Measurements from ENCODE around the gene RAP1GAP2. TPM values are rescaled to one million over a fixed set of nuclear protein-coding genes. Genes with fewer than 3 reads are reported as not detected.

Gene RAP1GAP2
- total RNA-seq, 2 experiments from 2014 or later = 0.81 to 0.86 TPM

GRCh38 chr17:2916461-2916860 is 120.2 kb downstream of the RAP1GAP2 start:
- Mint-ChIP-seq H3K9me3 (no peaks in the 10 kb centered on the region), H3K4me3 (no peak overlapping the region), H3K36me3 (ENCODE audit: low read depth) (no peaks in the 10 kb centered on the region), H3K27me3 (ENCODE audit: low read depth) (no peaks in the 10 kb centered on the region), H3K27ac (no peak overlapping the region), H3K4me1 (ENCODE audit: low read depth) (no peaks in the 10 kb centered on the region)
- intact Hi-C loops (cut with micrococcal nuclease) = no loop called here
- CTCF ChIA-PET = interaction anchor here (0.6 to 1.8 kb wide), 4 partner anchors 14 to 79 kb away, joined by 3 to 8 read pairs (median 4); no protein-coding TSS in a partner anchor
- no peak for DNase-seq

- H3K4me1 Mint-ChIP-seq (ENCODE audit: low read depth) = no peaks in the 10 kb centered on the region
- CTCF ChIA-PET = no interaction called here
- H3K9me3 Mint-ChIP-seq = no peaks in the 10 kb centered on the region
- H3K4me3 Mint-ChIP-seq = no peak overlapping the region
- intact Hi-C loops (cut with micrococcal nuclease) = no loop called here
- no peaks in the 10 kb centered on the region for H3K27me3 Mint-ChIP-seq (ENCODE audit: low read depth)
- H3K27ac Mint-ChIP-seq = no peak overlapping the region
- no peaks in the 10 kb centered on the region for H3K36me3 Mint-ChIP-seq (ENCODE audit: low read depth)
- no peak for DNase-seq
Measured at GRCh38 chr17:2921443-2921842, 125.2 kb downstream of the RAP1GAP2 start.

GRCh38 chr17:2924211-2924610 is 128.0 kb downstream of the RAP1GAP2 start:
- no peaks in the 10 kb centered on the region for H3K36me3 Mint-ChIP-seq (ENCODE audit: low read depth)
- H3K27ac Mint-ChIP-seq = no peak overlapping the region
- CTCF ChIA-PET = interaction anchor here (1.6 kb wide), 1 partner anchor 89 kb away, joined by 4 read pairs; no protein-coding TSS in a partner anchor
- H3K4me1 Mint-ChIP-seq (ENCODE audit: low read depth) = no peaks in the 10 kb centered on the region
- no peak overlapping the region for H3K4me3 Mint-ChIP-seq
- intact Hi-C loops (cut with micrococcal nuclease) = no loop called here
- H3K27me3 Mint-ChIP-seq (ENCODE audit: low read depth) = no peaks in the 10 kb centered on the region
- no peak for DNase-seq
- no peaks in the 10 kb centered on the region for H3K9me3 Mint-ChIP-seq

- H3K4me3 Mint-ChIP-seq = no peak overlapping the region
- no peak overlapping the region for H3K27ac Mint-ChIP-seq
- no peaks in the 10 kb centered on the region for H3K4me1 Mint-ChIP-seq (ENCODE audit: low read depth)
- intact Hi-C loops (cut with micrococcal nuclease) = loop anchor here (5.0 kb wide), 1 partner anchor 398 kb away; no protein-coding TSS in a partner anchor
- no peak for DNase-seq
- no peaks in the 10 kb centered on the region for H3K27me3 Mint-ChIP-seq (ENCODE audit: low read depth)
- no peaks in the 10 kb centered on the region for H3K36me3 Mint-ChIP-seq (ENCODE audit: low read depth)
- no peaks in the 10 kb centered on the region for H3K9me3 Mint-ChIP-seq
- CTCF ChIA-PET = interaction anchor here (0.6 to 2.3 kb wide), 3 partner anchors 76 to 122 kb away, joined by 3 to 9 read pairs (median 4); no protein-coding TSS in a partner anchor
Measured at GRCh38 chr17:2925011-2925410, 128.8 kb downstream of the RAP1GAP2 start.

- CTCF ChIA-PET = interaction anchor here (1.0 to 2.3 kb wide), 2 partner anchors 78 to 119 kb away, joined by 5 to 9 read pairs; no protein-coding TSS in a partner anchor
- H3K36me3 Mint-ChIP-seq (ENCODE audit: low read depth) = no peaks in the 10 kb centered on the region
- no peaks in the 10 kb centered on the region for H3K27me3 Mint-ChIP-seq (ENCODE audit: low read depth)
- peaks cover 5% of the 10 kb centered on the region for H3K4me1 Mint-ChIP-seq (ENCODE audit: low read depth)
- intact Hi-C loops (cut with micrococcal nuclease) = loop anchor here (5.0 kb wide), 1 partner anchor 399 kb away; no protein-coding TSS in a partner anchor
- H3K27ac Mint-ChIP-seq = no peak overlapping the region
- no peak overlapping the region for H3K4me3 Mint-ChIP-seq
- H3K9me3 Mint-ChIP-seq = no peaks in the 10 kb centered on the region
- DNase-seq = no peak
Measured at GRCh38 chr17:2926019-2926650, 129.9 kb downstream of the RAP1GAP2 start.

GRCh38 chr17:2928294-2928890 is 132.2 kb downstream of the RAP1GAP2 start:
- intact Hi-C loops (cut with micrococcal nuclease) = loop anchor here (5.0 kb wide), 1 partner anchor 401 kb away; no protein-coding TSS in a partner anchor
- Mint-ChIP-seq H3K4me3 (no peak overlapping the region), H3K4me1 (ENCODE audit: low read depth) (peaks cover 7% of the 10 kb centered on the region), H3K36me3 (ENCODE audit: low read depth) (no peaks in the 10 kb centered on the region), H3K27me3 (ENCODE audit: low read depth) (no peaks in the 10 kb centered on the region), H3K27ac (no peak overlapping the region), H3K9me3 (no peaks in the 10 kb centered on the region)
- DNase-seq = no peak
- CTCF ChIA-PET = interaction anchor here (1.2 to 4.1 kb wide), 2 partner anchors 80 to 84 kb away, joined by 5 to 23 read pairs; no protein-coding TSS in a partner anchor

GRCh38 chr17:2929881-2930533 is 133.8 kb downstream of the RAP1GAP2 start:
- Mint-ChIP-seq H3K4me1 (ENCODE audit: low read depth) (peaks cover 7% of the 10 kb centered on the region), H3K27ac (no peak overlapping the region), H3K36me3 (ENCODE audit: low read depth) (no peaks in the 10 kb centered on the region), H3K27me3 (ENCODE audit: low read depth) (no peaks in the 10 kb centered on the region), H3K4me3 (no peak overlapping the region), H3K9me3 (no peaks in the 10 kb centered on the region)
- CTCF ChIA-PET = interaction anchor here (0.7 to 4.1 kb wide), 6 partner anchors 13 to 86 kb away, joined by 3 to 23 read pairs (median 4); no protein-coding TSS in a partner anchor
- peak; percentile 47 for DNase-seq
- intact Hi-C loops (cut with micrococcal nuclease) = loop anchor here (1.0 to 5.0 kb wide), 3 partner anchors 82 to 403 kb away; no protein-coding TSS in a partner anchor

GRCh38 chr17:2931876-2932275 is 135.6 kb downstream of the RAP1GAP2 start:
- no peak for DNase-seq
- Mint-ChIP-seq H3K4me1 (ENCODE audit: low read depth) (peaks cover 11% of the 10 kb centered on the region), H3K27me3 (ENCODE audit: low read depth) (no peaks in the 10 kb centered on the region), H3K9me3 (no peaks in the 10 kb centered on the region), H3K27ac (no peak overlapping the region), H3K36me3 (ENCODE audit: low read depth) (no peaks in the 10 kb centered on the region), H3K4me3 (no peak overlapping the region)
- CTCF ChIA-PET = interaction anchor here (1.5 kb wide), 1 partner anchor 104 kb away, joined by 4 read pairs; no protein-coding TSS in a partner anchor
- intact Hi-C loops (cut with micrococcal nuclease) = no loop called here

- CTCF ChIA-PET = no interaction called here
- no peak overlapping the region for H3K4me3 Mint-ChIP-seq
- DNase-seq = no peak
- intact Hi-C loops (cut with micrococcal nuclease) = no loop called here
- H3K27ac Mint-ChIP-seq = no peak overlapping the region
- no peaks in the 10 kb centered on the region for H3K27me3 Mint-ChIP-seq (ENCODE audit: low read depth)
- H3K9me3 Mint-ChIP-seq = no peaks in the 10 kb centered on the region
- H3K4me1 Mint-ChIP-seq (ENCODE audit: low read depth) = peaks cover 11% of the 10 kb centered on the region
- no peaks in the 10 kb centered on the region for H3K36me3 Mint-ChIP-seq (ENCODE audit: low read depth)
Measured at GRCh38 chr17:2932946-2933345, 136.7 kb downstream of the RAP1GAP2 start.

- intact Hi-C loops (cut with micrococcal nuclease) = no loop called here
- Mint-ChIP-seq H3K4me3 (no peak overlapping the region), H3K27me3 (ENCODE audit: low read depth) (no peaks in the 10 kb centered on the region), H3K4me1 (ENCODE audit: low read depth) (peaks cover 11% of the 10 kb centered on the region), H3K36me3 (ENCODE audit: low read depth) (no peaks in the 10 kb centered on the region), H3K9me3 (no peaks in the 10 kb centered on the region), H3K27ac (no peak overlapping the region)
- no peak for DNase-seq
- CTCF ChIA-PET = no interaction called here
Measured at GRCh38 chr17:2933606-2934005, 137.4 kb downstream of the RAP1GAP2 start.

GRCh38 chr17:2935632-2936031 is 139.4 kb downstream of the RAP1GAP2 start:
- intact Hi-C loops (cut with micrococcal nuclease) = no loop called here
- Mint-ChIP-seq H3K9me3 (no peaks in the 10 kb centered on the region), H3K27ac (no peak overlapping the region), H3K27me3 (ENCODE audit: low read depth) (no peaks in the 10 kb centered on the region), H3K4me1 (ENCODE audit: low read depth) (peaks cover 8% of the 10 kb centered on the region), H3K36me3 (ENCODE audit: low read depth) (no peaks in the 10 kb centered on the region), H3K4me3 (no peak overlapping the region)
- CTCF ChIA-PET = no interaction called here
- no peak for DNase-seq

GRCh38 chr17:2936351-2936750 is 140.1 kb downstream of the RAP1GAP2 start:
- H3K9me3 Mint-ChIP-seq = no peaks in the 10 kb centered on the region
- no peak for DNase-seq
- no peak overlapping the region for H3K27ac Mint-ChIP-seq
- no peaks in the 10 kb centered on the region for H3K27me3 Mint-ChIP-seq (ENCODE audit: low read depth)
- H3K4me1 Mint-ChIP-seq (ENCODE audit: low read depth) = peaks cover 4% of the 10 kb centered on the region
- intact Hi-C loops (cut with micrococcal nuclease) = no loop called here
- H3K36me3 Mint-ChIP-seq (ENCODE audit: low read depth) = no peaks in the 10 kb centered on the region
- CTCF ChIA-PET = no interaction called here
- no peak overlapping the region for H3K4me3 Mint-ChIP-seq
